Renal pelvis (tissue), 4 donors: Measurements from ENCODE around the gene CD247. TPM values are rescaled to one million over a fixed set of nuclear protein-coding genes. Genes with fewer than 3 reads are reported as not detected.

ENCODE experiments used
- DNase-seq: peaks from one replicate; pipeline ENCODE4 v3.0.0-alpha.2; 2013
- polyA plus RNA-seq, 3 donors: library from polyadenylated mRNA; unstranded; fragments of 120-200 nt; gene quantifications; one replicate each; pipeline ENCODE4 v1.2.1, GENCODE V29; 2013; ENCODE audit not compliant: insufficient read length in 3 of 3

The CD247 gene
- polyA plus RNA-seq, 3 donors, result 0.31 to 0.83 (median 0.44) TPM

DNA sequence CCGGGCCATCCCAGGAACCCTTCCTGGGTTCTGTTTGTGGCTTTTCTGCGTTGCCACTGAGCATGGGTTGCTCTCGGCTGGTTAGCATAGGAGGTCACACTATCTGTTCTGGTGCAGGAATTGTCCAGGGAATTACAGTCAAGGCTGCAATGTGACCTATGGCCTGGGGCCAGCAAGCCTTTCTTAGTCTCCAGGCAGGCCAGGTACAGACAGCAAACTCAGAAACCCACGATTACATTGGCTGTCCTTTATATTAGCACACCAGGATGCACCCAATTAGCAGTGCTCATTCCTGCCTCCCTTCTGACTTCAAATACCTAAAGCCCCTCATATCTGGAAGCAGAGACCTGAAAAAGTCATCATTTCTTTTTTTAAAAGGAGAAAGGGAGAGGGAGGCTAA, 55.2 kb downstream of the CD247 start:
- DNase-seq, result no peak

GRCh38 chr1:167462341-167462740, 56.0 kb downstream of the CD247 start:
- no peak for DNase-seq

DNA sequence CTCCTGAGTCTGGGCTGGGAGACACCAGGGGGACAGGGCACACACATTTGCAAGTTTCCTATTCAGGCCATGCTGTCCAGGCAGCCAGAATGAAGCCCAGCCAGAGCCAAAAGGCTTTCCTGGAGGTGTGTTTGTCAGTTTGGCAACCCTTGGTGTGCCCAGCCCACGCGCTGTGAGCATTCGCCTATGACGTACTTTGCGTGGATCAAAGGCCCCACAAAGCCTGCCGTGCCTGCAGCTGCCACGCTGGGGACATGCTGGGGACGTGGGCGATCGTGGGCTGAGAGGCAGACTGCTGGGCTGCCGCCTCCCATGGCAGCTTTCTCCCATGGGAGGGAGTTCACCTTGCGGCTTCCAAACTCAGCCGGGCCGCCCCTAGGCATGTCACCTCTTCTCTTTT, 57.5 kb downstream of the CD247 start:
- DNase-seq, result no peak

DNA sequence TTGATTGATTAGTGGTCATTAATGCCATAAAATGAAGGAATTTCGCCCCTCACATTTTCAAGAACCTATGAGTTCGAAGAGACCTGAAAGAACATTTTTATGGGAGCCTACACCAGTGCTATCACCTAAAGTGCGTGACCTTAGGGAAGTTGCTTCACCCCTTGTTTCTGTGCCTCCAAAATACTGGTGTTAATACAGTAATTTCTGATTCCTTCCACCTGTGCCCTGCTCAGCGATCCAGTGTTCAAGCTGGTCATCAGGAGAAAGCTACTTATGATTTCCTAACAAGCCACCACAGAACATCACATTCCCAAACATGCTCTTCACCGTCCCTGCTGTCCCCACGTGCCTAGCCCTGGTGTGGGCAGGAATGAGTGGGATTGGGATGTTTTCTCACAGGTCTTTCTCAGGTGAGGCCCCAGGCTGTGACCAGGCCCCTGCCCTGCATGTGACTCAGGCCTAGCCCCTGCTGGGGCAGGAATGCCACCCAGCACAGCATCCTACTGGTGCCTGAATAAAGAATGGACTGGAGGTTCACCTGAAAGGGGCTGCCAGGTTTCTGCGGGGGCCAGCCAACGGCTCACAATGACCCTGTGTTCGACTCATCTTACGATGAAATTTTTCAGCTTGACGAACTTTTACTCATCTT, 60.3 kb downstream of the CD247 start:
- no peak for DNase-seq

DNA sequence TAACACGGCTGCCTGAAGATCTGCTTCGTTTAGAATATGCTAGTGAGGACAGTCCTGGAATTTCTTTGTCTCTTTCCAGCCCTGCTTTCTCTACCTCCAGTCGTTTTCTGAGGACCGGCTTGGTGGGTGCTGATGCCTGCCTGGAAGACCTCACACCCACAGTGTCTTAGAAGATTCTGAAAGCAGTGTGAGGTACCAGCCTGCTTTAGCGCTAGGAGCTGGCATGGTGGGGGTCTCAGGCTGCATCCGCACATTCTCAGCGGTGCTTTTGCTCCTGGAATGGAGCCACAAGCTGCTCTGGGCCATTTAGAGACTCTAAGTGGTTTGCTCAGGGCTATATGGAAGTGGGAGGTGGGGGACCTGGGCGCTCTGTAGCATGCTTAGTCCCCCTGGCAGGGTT, 61.4 kb downstream of the CD247 start:
- no peak for DNase-seq

- no peak for DNase-seq
Measured at GRCh38 chr1:167456524-167456923, 61.8 kb downstream of the CD247 start.

GRCh38 chr1:167455786-167456446, 62.4 kb downstream of the CD247 start:
- DNase-seq, result no peak

- peak; percentile 38 for DNase-seq
Measured at GRCh38 chr1:167454894-167455785, 63.2 kb downstream of the CD247 start.

- no peak for DNase-seq
Measured at GRCh38 chr1:167454304-167454893, 63.9 kb downstream of the CD247 start.

DNA sequence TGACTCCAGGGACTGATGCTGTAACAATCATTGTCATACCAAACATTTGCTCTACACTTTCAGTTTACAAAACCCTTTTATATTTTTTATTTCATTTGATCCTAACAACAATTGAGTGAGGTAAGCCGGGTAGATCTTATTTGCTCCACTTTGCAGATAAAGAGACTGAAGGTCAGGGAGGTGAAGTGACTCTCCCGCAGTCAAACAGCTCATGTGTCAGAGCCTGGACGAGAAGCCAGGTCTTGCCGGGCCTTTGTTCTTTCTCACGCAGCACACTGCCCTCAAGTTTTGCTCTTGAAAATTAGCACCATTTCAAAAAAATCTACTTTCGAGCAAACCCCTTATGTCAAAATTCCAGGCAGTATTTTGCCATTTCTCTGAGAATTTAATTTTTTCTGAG, 65.2 kb downstream of the CD247 start:
- no peak for DNase-seq

- DNase-seq, result no peak
Measured at GRCh38 chr1:167452483-167452882, 65.8 kb downstream of the CD247 start.

DNA sequence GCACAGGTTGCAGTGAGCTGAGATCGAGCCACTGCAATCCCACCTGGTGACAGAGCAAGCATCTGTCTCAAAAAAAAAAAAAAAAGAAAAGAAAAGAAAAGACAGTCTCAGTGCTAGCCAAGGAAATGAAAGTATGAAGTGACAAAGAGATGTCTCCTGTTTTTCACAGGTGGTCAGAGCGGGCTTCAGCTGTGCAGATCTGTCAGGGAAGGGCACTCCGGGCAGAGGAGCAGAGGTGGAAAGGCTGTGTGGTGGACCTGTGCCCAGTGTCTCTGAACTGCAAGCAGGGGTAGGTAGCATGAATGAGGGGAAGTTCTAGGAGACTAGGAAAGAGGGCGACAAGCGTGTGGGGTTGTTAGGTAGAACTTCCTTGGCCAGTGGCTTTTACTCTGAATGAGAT, 67.5 kb downstream of the CD247 start:
- no peak for DNase-seq

GRCh38 chr1:167447521-167448136, 70.7 kb downstream of the CD247 start:
- DNase-seq, result no peak

DNA sequence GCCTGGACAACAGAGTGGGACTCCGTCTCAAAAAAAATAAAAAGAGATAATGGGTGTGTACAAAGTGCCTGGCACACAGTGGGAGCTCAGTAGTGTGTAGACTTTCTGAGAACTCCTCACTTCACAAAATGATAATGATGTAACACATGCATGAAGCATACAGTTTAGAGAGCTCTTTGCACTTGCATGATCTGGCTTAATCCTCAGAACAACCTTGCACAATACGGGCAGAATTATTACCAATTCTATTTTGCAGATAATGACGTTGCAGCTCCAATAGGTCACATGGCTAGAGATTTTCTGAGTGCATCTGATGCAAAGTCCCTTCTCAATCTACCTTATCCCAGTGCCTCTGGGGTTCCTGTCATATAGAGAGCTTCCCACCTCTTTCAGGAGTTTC, 71.4 kb downstream of the CD247 start:
- DNase-seq, result no peak

GRCh38 chr1:167443757-167444156, 74.6 kb downstream of the CD247 start:
- no peak for DNase-seq

DNA sequence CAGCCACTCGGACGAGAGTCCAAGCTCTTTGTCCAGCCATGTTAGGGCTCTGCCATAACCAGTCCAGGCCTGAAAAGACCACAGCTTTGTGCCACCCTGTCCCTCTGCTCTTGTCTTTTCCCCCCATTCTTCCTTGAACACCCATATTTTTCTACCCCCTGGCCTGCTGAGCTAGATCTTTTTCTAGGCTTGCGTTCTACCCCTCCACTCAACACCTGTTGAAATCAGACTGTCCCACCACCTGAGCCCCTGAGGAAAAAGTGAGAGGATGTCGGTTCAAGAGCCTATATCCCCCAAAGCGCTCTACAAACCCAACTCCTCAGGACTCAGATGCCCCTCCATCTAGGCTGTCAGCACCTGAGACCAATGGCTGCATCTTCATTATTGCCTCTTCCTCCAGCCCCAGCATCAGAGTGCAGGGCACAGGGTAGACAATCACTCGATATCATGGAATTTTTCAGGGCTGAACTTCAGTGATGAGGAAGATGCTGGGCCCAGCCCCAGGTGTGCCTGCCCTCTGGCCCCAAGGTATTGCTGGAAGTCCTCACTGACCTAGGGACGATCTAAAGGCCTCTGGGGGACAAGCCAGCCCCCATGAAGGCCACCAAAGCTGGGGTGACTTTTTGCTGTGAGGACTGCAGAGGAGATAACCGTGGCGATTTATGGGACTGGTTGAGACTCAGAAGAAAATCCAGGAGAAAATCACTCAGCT, 75.3 kb downstream of the CD247 start:
- no peak for DNase-seq

DNA sequence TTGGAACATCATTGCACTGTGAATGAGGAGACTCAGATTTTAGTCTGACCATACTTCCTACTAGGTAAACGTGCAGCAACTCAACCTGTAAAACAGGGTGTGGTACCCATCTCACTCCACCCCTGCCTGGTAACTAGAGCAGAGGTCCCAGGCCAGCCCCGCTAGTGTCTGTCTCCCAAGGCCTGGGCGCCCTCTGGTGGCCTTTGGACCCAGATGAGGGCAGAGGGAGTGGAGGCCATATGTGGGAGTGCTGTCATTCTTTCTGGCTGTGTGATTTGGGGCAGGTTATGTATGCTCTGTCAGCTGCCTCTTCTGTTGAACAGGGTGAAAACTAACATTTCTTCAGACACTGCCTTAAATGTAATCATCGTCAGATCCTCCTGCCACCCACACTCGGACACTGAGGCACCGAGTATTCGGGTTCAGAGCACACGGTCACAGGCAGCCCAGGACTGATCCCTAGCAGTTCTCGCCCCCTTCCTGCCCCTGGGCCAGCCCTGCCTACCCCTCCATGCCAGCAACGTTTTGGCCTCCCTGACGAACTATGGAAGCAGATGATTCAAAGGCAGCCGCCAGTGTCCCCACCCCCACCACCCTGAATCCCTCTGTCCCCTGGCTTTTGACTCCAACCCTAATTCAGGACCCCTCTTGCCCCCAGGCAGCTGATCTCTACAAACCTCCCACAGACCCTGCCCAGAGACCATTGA, 76.0 kb downstream of the CD247 start:
- DNase-seq, result peak; percentile 74

DNA sequence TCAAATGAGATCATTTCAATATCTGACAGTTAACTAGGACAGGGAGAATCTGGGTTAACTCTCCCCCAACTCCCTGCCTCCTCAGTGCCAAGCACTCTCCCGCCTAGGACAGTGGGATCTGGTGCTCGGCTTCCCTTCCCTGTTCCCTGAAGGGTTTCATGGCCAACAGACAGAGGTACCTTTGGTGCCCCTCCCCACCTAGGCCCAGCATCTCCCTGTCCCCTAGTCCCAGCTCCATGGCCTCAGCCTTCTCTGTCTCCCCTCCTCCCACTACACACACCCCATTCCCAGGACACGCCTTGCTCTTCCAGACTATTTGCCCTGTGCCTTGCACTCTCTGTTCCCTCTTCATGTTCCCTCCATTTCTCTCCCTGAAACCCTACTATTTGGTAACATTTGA, 77.1 kb downstream of the CD247 start:
- no peak for DNase-seq

DNA sequence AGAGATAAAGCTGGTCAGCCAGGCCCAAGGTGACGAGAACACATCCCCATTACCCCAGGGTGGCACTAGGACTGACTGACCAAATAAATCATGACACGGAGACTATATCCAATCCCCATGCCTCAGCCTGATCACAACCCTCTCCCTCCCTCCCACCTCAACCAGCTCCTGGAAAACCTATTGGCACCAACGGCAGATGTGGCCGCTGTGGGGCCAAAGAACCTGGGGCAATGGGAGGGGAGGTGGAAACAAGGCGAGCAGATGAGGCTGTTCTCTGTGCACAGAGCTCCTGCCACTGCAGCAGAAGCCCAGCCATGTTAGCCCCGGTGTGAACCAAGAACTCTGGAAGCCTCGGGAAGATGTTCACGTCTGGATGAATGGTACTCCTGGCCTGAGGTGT, 77.6 kb downstream of the CD247 start:
- DNase-seq, result no peak

DNA sequence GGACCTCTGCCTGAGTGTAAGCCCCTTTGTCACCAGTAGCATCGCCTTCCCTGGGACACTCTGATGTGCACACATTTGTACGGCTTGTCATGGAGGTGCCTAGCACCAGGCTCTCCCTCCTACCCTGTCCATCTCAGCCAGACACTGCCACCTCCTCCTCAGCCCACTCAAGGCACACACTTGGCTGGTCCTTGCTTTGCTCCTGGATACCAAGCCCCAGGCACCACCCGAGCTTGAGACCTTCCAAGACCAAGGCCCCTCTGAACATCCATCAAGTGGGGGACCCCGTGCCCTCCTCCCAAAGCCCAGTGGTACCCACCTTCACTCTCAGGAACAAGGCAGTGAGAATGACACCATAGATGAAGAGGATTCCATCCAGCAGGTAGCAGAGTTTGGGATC, 78.0 kb downstream of the CD247 start:
- DNase-seq, result no peak
